ENCODE results near the gene AARS2.
"Not testable (repeated sequence)": the region's sequence is repeated elsewhere in the genome, so short reads cannot be mapped to it uniquely, and the experiment has no call there.

DNA sequence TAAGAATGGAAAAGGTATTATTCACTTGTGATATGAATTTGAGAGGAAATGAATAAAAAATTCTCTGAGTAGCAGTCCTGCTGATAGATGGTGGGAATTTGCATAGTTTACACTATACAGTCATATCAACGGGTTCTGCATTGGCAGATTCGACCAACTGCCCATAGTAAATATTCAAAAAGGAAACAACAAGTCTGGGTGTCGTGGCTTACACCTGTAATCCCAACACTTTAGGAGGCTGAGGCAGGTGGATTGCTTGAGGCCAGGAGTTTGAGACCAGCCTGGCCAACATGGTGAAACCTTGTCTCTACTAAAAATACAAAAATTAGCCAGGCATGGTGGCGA lies 37.5 kb upstream of the AARS2 start:
- TF ChIP-seq POLR2A (IDR thresholded peaks at IDR 0.05), result not testable (repeated sequence)
- TF ChIP-seq, protein P1, sequence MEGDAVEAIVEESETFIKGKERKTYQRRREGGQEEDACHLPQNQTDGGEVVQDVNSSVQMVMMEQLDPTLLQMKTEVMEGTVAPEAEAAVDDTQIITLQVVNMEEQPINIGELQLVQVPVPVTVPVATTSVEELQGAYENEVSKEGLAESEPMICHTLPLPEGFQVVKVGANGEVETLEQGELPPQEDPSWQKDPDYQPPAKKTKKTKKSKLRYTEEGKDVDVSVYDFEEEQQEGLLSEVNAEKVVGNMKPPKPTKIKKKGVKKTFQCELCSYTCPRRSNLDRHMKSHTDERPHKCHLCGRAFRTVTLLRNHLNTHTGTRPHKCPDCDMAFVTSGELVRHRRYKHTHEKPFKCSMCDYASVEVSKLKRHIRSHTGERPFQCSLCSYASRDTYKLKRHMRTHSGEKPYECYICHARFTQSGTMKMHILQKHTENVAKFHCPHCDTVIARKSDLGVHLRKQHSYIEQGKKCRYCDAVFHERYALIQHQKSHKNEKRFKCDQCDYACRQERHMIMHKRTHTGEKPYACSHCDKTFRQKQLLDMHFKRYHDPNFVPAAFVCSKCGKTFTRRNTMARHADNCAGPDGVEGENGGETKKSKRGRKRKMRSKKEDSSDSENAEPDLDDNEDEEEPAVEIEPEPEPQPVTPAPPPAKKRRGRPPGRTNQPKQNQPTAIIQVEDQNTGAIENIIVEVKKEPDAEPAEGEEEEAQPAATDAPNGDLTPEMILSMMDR (IDR thresholded peaks at IDR 0.05), result not testable (repeated sequence)

All from body of pancreas (tissue), 4 donors.